Vagina (tissue), 2 donors: ENCODE measurements around the gene FDPS. TPM values are rescaled to one million over a fixed set of nuclear protein-coding genes. Genes with fewer than 3 reads are reported as not detected.

ENCODE experiments used
- DNase-seq, 2 donors: peaks; one replicate each; pipeline ENCODE4 v3.0.0-alpha.2; 2017; ENCODE audit errors: extremely low spot score in 2 of 2
- H3K27ac ChIP-seq: fragments of 200-600 bp; sonication (generic); one replicate; pipeline ENCODE4 v1.5.1; 2019
- H3K27me3 ChIP-seq: fragments of 200-600 bp; sonication (generic); one replicate; pipeline ENCODE4 v1.5.1; 2019
- H3K36me3 ChIP-seq, 2 donors: fragments of 200-600 bp; sonication (generic); one replicate each; pipeline ENCODE4 v1.5.1; 2017 to 2019
- H3K4me1 ChIP-seq: fragments of 200-600 bp; sonication (generic); one replicate; pipeline ENCODE4 v1.5.1; 2019
- H3K4me3 ChIP-seq, 2 donors: fragments of 200-600 bp; sonication (generic); 1 replicate in 1 of 2; 2 replicates in 1 of 2; pipeline ENCODE4 v1.5.1; 2016 to 2019
- H3K9me3 ChIP-seq: fragments of 200-600 bp; sonication (generic); one replicate; pipeline ENCODE4 v1.5.1; 2019
- POLR2A ChIP-seq, 2 donors: fragments of 450-650 bp; IDR thresholded peaks; one replicate each; pipeline ENCODE4 v1.6.1; 2017; ENCODE audit warnings: antibody characterized with exemption in 2 of 2, mild to moderate bottlenecking in 2 of 2, moderate library complexity in 2 of 2
- POLR2AphosphoS5 ChIP-seq, 2 donors: sonication (generic); formaldehyde crosslinking; IDR thresholded peaks; one replicate each; pipeline ENCODE4 v1.9.0; 2017; ENCODE audit warnings: antibody characterized with exemption in 2 of 2, mild to moderate bottlenecking in 2 of 2, low read depth in 1 of 2; ENCODE audit not compliant: insufficient read depth in 1 of 2
- intact Hi-C: fragments of 100-400 bp; cut with DNase I; formaldehyde crosslinking; loops from one replicate; pipeline ENCODE4 v1.15.1; 2023
- total RNA-seq: library from RNA; depleted of rRNA; stranded (reverse); fragments of >200 nt; gene quantifications from one replicate; pipeline ENCODE4 v1.2.3, GENCODE V29; 2016
- TF ChIP-seq, protein P1 (sequence below), 3 experiments: fragments of 450-650 bp in 2 of 3; fragments of 200-600 bp in 1 of 3; sonication (generic) in 1 of 3; IDR thresholded peaks; one replicate each; pipeline ENCODE4 v1.5.1; 2017 to 2019; ENCODE audit warnings: antibody characterized with exemption in 3 of 3, mild to moderate bottlenecking in 2 of 3, moderate library complexity in 2 of 3

Gene FDPS
- total RNA-seq, 1 donor from 2014 or later = 71.0 TPM

DNA sequence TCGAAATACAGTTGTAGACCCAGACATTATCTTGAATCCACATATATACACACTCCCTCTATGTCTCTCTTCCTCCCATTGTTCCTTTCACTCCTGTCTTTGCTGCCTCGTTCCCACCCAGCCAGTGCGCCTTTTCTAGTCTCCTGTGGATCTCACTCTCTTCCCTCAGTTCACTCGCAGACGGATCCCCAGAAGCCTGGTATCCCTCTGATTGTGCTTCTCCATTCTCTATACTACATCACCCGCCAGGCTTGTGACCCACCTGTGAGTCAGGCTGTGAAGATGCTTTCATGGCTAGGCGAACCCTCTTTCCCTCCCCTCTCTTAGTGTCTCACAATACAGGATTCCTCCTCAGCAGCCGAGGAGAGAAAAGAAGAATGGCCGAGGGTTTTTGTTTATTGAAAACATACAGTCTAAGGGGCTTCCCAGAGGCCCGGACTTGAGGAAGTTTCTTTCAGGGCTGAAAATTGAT lies 29.9 kb upstream of the FDPS start:
- intact Hi-C loops = loop anchor here (5.0 kb wide), 1 partner anchor 44 kb away; the partner anchor contains the start of gene RUSC1
- Histone ChIP-seq H3K4me1 (peaks cover 20% of the 10 kb centered on the region), H3K36me3 (no peaks in the 10 kb centered on the region), H3K4me3 (no peak overlapping the region), H3K9me3 (no peaks in the 10 kb centered on the region), H3K27me3 (no peaks in the 10 kb centered on the region), H3K27ac (no peak overlapping the region)
- no peak for TF ChIP-seq POLR2A (IDR thresholded peaks at IDR 0.05)
- TF ChIP-seq, protein P1, sequence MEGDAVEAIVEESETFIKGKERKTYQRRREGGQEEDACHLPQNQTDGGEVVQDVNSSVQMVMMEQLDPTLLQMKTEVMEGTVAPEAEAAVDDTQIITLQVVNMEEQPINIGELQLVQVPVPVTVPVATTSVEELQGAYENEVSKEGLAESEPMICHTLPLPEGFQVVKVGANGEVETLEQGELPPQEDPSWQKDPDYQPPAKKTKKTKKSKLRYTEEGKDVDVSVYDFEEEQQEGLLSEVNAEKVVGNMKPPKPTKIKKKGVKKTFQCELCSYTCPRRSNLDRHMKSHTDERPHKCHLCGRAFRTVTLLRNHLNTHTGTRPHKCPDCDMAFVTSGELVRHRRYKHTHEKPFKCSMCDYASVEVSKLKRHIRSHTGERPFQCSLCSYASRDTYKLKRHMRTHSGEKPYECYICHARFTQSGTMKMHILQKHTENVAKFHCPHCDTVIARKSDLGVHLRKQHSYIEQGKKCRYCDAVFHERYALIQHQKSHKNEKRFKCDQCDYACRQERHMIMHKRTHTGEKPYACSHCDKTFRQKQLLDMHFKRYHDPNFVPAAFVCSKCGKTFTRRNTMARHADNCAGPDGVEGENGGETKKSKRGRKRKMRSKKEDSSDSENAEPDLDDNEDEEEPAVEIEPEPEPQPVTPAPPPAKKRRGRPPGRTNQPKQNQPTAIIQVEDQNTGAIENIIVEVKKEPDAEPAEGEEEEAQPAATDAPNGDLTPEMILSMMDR (IDR thresholded peaks at IDR 0.05) = no peak
- TF ChIP-seq POLR2AphosphoS5 (IDR thresholded peaks at IDR 0.05; ENCODE audit: insufficient read depth in 1 of 2, low read depth in 1 of 2) = no peak
- DNase-seq = no peak

DNA sequence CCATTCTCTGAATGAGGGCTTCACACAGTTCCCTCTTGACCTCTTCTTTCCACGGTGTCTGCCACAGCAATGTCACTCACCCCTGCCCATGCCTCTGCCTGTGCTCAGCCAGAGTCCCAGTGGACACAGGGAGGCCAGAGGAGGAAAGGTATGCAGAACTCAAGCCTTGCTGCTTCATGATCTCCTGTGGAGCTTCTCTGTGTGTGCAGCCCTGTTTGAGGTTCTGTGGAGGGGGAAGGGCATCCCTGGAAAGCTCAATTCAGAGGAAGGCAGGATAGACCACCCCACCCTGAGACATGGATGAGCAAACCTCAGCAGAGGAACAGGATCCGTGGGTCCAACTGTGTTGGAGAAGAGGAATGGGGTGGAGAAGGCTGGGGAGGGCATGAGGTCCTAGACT lies 29.4 kb upstream of the FDPS start:
- TF ChIP-seq, protein P1 (IDR thresholded peaks at IDR 0.05) = no peak
- TF ChIP-seq POLR2AphosphoS5 (IDR thresholded peaks at IDR 0.05; ENCODE audit: insufficient read depth in 1 of 2, low read depth in 1 of 2) = no peak
- TF ChIP-seq POLR2A (IDR thresholded peaks at IDR 0.05) = no peak
- Histone ChIP-seq H3K27ac (no peak overlapping the region), H3K4me1 (peaks cover 17% of the 10 kb centered on the region), H3K36me3 (no peaks in the 10 kb centered on the region), H3K9me3 (no peaks in the 10 kb centered on the region), H3K27me3 (no peaks in the 10 kb centered on the region), H3K4me3 (no peak overlapping the region)
- intact Hi-C loops = loop anchor here (5.0 kb wide), 1 partner anchor 43 kb away; the partner anchor contains the start of gene RUSC1
- no peak for DNase-seq

DNA sequence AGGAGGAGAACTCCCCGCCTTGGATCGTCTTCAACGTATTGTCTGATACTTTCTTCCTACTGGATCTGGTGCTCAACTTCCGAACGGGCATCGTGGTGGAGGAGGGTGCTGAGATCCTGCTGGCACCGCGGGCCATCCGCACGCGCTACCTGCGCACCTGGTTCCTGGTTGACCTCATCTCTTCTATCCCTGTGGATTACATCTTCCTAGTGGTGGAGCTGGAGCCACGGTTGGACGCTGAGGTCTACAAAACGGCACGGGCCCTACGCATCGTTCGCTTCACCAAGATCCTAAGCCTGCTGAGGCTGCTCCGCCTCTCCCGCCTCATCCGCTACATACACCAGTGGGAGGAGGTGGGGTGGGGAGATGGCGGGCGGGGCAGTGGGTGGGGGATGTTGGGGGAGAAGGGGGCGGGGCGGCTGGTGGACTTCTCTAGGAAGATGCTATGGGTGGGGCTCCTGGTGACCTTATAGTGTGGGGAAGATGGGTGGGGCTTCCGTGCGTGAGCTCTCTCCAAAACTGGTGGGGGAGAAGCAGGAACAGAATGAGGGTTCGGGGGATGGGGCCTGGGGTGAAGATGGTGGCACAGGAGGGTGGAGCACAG lies 26.1 kb upstream of the FDPS start:
- H3K27ac ChIP-seq = no peak overlapping the region
- DNase-seq = no peak
- H3K9me3 ChIP-seq = no peaks in the 10 kb centered on the region
- TF ChIP-seq POLR2AphosphoS5 (IDR thresholded peaks at IDR 0.05; ENCODE audit: insufficient read depth in 1 of 2, low read depth in 1 of 2) (no peak), POLR2A (IDR thresholded peaks at IDR 0.05) (no peak)
- TF ChIP-seq, protein P1 (IDR thresholded peaks at IDR 0.05) = no peak
- intact Hi-C loops = no loop called here
- peaks cover 17% of the 10 kb centered on the region for H3K4me1 ChIP-seq
- H3K36me3 ChIP-seq = no peaks in the 10 kb centered on the region
- H3K4me3 ChIP-seq = no peak overlapping the region
- H3K27me3 ChIP-seq = no peaks in the 10 kb centered on the region

DNA sequence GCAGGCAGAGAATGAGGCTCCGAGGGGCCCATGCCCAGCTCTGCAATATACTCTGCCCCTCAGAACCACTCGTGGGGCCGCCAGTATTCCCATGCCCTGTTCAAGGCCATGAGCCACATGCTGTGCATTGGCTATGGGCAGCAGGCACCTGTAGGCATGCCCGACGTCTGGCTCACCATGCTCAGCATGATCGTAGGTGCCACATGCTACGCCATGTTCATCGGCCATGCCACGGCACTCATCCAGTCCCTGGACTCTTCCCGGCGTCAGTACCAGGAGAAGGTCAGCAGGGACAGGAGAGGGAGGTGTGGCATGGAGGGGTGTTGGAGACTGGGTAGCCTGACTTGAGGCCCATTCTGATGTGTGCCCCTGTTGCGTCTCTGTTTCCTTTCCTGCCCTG lies 24.2 kb upstream of the FDPS start:
- intact Hi-C loops = no loop called here
- Histone ChIP-seq H3K9me3 (no peaks in the 10 kb centered on the region), H3K4me1 (no peaks in the 10 kb centered on the region), H3K4me3 (no peak overlapping the region), H3K27me3 (no peaks in the 10 kb centered on the region), H3K36me3 (peaks cover 0 to 5% of the 10 kb centered on the region in 2 donors), H3K27ac (no peak overlapping the region)
- TF ChIP-seq POLR2AphosphoS5 (IDR thresholded peaks at IDR 0.05; ENCODE audit: insufficient read depth in 1 of 2, low read depth in 1 of 2) (no peak), POLR2A (IDR thresholded peaks at IDR 0.05) (no peak)
- TF ChIP-seq, protein P1 (IDR thresholded peaks at IDR 0.05) = no peak
- DNase-seq = no peak

DNA sequence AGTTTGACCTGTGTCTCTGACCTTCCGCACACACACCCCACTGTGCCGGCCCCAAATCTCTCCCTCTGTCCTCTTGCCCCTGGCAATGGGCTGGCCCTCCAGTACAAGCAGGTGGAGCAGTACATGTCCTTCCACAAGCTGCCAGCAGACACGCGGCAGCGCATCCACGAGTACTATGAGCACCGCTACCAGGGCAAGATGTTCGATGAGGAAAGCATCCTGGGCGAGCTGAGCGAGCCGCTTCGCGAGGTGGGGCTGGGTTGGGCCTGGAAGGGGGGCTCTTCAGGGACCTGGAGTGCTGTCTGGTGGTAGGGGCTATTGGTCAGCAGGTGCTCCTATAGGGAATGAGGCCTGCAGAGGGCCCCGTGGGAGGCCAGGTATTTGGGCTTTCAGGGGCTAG lies 23.6 kb upstream of the FDPS start:
- Histone ChIP-seq H3K4me3 (no peak overlapping the region), H3K4me1 (no peaks in the 10 kb centered on the region), H3K27me3 (no peaks in the 10 kb centered on the region), H3K27ac (no peak overlapping the region), H3K36me3 (peaks cover 0 to 5% of the 10 kb centered on the region in 2 donors), H3K9me3 (no peaks in the 10 kb centered on the region)
- DNase-seq = no peak
- intact Hi-C loops = no loop called here
- TF ChIP-seq POLR2A (IDR thresholded peaks at IDR 0.05) = no peak
- TF ChIP-seq, protein P1 (IDR thresholded peaks at IDR 0.05) = no peak
- TF ChIP-seq POLR2AphosphoS5 (IDR thresholded peaks at IDR 0.05; ENCODE audit: insufficient read depth in 1 of 2, low read depth in 1 of 2) = no peak
